HT1080 (cell line): ENCODE data around the gene GRIN3B. TPM values are rescaled to one million over a fixed set of nuclear protein-coding genes. Genes with fewer than 3 reads are reported as not detected.

Source experiments
- DNase-seq: peaks from one replicate; pipeline ENCODE4 v3.0.0-alpha.2; 2015; ENCODE audit warnings: low read depth
- total RNA-seq: library from RNA; depleted of rRNA; stranded (reverse); fragments of >200 nt; shearing (Covaris generic); gene quantifications from 2 replicates; pipeline ENCODE4 v1.2.3, GENCODE V29; 2014

GRIN3B gene
- total RNA-seq, 1 experiment from 2014 or later = not detected

GRCh38 chr19:1041272-1041834 is 41.1 kb downstream of the GRIN3B start:
- DNase-seq = no peak

GRCh38 chr19:1041835-1042685 is 41.8 kb downstream of the GRIN3B start:
- no peak for DNase-seq

GRCh38 chr19:1042689-1043511 is 42.7 kb downstream of the GRIN3B start:
- no peak for DNase-seq

- no peak for DNase-seq
Measured at GRCh38 chr19:1045247-1045603, 45.0 kb downstream of the GRIN3B start.

- DNase-seq = no peak
Measured at GRCh38 chr19:1046117-1046626, 46.0 kb downstream of the GRIN3B start.

GRCh38 chr19:1046836-1047695 is 46.8 kb downstream of the GRIN3B start:
- no peak for DNase-seq

GRCh38 chr19:1047696-1048147 is 47.5 kb downstream of the GRIN3B start:
- DNase-seq = no peak

- DNase-seq = no peak
Measured at GRCh38 chr19:1049106-1049505, 48.9 kb downstream of the GRIN3B start.

GRCh38 chr19:1049800-1050199 is 49.6 kb downstream of the GRIN3B start:
- DNase-seq = no peak

- no peak for DNase-seq
Measured at GRCh38 chr19:1050989-1051788, 51.0 kb downstream of the GRIN3B start.

- no peak for DNase-seq
Measured at GRCh38 chr19:1051791-1052190, 51.6 kb downstream of the GRIN3B start.

GRCh38 chr19:1052349-1052975 is 52.2 kb downstream of the GRIN3B start:
- DNase-seq = no peak

GRCh38 chr19:1053176-1054101 is 53.2 kb downstream of the GRIN3B start:
- no peak for DNase-seq

GRCh38 chr19:1054102-1055027 is 54.1 kb downstream of the GRIN3B start:
- no peak for DNase-seq

GRCh38 chr19:1055028-1055425 is 54.8 kb downstream of the GRIN3B start:
- no peak for DNase-seq

- no peak for DNase-seq
Measured at GRCh38 chr19:1055886-1056620, 55.8 kb downstream of the GRIN3B start.
